HG03097 (cell line): Measurements from ENCODE around the gene TNFAIP8L3.
"Not testable (repeated sequence)": the region's sequence is repeated elsewhere in the genome, so short reads cannot be mapped to it uniquely, and the experiment has no call there.

Experiments used
- ATAC-seq: cut with Tn5 transposase; IDR thresholded peaks from one replicate; pipeline ENCODE4 v1.9.1; 2021; ENCODE audit not compliant: unreplicated experiment, low FRiP score

TNFAIP8L3 gene

DNA sequence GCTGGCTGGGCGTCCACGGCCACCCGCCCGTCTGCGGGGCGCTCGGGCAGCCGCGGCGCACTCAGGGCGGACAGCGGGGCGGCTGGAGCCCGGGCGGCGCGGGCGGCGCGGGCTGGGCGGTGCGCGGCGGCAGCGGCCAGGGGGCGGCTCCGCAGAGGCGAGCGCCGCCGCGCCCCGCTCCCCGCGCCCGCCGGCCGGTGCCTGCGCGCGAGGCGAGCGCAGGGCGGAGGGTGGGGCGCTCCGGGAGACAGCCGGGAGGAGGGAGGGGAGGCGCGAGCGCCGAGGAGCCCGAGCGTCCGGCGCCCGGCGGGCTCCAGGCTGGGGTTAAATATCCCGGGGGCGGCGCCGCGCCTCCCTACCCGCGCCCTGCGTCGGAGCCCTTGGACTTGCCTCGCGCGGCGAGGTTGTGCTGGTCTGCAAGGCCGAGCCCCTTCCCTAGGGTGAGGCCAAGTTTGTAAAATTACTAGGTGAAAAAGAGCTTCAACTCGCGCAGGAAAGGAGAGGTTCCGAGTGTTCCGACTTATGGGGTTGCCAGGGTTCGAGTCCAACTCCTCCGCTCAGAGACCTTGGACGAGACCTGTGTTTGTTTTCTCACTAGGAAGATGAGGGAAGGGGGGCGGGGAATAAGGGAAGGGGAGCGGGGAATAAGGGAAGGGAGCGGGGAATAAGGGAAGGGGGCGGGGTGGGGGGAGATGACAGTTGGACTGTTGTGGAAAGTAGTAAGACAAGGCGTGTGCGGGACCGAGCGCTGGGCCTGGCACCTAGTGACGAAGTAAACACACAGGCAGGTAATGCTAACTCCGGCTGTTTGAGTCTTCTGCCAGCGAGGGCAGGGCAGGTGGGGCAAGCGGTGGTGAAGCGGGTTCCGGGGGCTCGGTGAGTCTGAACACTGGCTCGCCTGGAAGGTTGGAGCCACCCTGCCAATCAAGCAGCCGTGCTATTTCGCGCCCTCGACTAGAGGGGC lies at the start of gene TNFAIP8L3:
Gene TNFAIP8L3, minus strand, starts transcription at position 301 of the 964 bp plus-strand sequence. CDS start 311 bp downstream, outside the sequence.
- no peak for ATAC-seq

DNA sequence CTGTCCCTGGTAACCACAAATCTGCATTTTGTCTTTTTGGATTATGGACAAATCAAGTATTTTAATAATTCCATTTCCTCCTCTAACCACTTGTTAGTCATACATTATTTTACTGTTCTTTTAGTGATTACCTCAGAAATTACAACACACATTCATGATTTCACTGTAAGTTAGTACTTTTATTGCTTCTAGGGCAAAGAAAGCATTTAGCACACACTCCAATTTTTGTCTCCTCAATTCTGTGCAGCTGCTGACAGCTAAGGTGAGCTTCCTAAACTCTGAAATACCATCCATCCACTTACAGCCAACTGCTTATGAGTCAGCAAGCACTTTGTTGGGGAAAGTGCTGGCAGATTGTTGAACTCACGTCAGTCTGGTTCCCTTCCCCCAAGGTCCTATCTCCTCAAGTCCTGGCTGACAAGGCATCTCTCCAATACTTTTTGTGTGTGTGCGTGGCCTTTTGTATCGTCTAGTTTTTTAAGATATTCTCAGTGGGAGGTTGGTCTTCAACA lies 49.4 kb upstream of the TNFAIP8L3 start:
- ATAC-seq = no peak

DNA sequence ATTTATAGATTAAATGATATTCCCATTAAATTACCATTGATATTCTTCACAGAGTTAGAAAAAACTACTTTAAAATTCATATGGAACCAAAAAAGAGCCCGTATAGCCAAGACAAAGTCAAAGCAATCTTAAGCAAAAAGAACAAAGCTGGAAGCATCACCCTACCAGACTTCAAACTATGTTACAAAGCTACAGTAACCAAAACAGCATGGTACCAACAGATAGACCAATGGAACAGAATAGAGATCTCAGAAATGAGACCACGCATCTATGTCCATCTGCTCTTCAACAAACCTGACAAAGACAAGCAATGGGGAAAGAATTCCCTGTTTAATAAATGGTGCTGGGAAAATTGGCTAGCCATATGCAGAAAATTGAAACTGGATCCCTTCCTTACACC lies 45.6 kb upstream of the TNFAIP8L3 start:
- not testable (repeated sequence) for ATAC-seq

DNA sequence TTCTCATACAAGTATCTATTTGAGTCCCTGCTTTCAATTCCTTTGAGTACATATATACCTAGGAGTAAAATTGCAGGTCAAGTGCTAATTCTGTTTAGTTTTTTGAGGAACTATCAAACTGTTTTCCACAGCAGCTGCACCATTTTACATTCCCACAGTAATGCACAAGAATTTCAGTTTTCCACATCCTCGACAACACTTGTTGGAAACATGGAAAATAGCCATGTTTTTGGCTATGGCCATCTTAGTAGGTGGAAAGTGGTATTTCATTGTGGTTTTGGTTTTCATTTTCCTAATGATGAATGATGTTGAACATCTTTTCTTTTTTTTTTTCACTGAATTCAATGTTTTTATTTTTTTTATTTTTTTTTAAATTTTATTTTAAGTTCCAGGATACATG lies 44.4 kb upstream of the TNFAIP8L3 start:
- no peak for ATAC-seq

DNA sequence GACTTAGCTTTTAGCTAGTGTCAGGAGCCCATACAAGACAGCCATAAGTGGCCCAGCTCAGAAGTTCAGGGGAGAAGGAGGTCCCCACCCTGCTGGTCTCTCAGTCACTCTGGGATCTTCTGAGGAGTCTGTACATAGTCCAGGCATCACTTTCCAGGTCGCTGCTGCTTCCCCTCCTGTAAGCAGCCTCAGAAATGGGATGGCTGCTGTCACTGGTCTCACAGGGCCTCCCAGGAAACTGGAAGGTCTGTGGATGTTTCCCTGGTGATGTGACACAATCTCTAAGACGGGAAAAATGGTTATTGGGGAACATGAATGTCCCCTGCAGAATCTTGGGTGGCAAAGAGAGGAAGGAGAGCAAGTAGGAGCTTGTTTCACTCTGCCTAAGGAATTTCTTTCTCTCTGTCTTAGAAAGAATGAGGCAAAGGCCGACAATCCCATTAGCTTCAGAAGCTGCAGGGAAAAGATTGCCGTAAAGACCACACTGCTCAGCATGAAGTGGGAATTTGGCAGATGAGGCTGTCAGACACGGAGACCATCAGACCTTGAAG lies 43.2 kb upstream of the TNFAIP8L3 start:
- ATAC-seq = no peak

DNA sequence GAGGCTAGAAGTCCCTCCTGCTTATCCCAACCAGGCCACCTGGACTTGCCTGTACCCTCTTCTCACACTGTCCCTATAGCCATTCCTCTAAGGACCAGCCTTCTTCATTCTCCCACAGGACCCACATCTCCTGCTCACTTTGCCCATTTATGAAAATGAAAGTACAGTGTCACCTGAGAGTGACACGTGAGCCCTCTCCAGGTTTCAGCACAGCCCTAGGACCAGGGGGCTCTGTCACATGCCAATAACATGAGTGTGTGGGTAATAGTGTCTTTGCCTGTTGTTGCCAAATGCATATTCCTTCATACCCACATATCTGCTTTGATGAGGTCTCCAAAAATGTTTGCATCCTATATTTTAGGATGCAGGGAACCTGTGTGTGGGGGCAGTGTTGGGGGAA lies 42.3 kb upstream of the TNFAIP8L3 start:
- ATAC-seq = no peak

DNA sequence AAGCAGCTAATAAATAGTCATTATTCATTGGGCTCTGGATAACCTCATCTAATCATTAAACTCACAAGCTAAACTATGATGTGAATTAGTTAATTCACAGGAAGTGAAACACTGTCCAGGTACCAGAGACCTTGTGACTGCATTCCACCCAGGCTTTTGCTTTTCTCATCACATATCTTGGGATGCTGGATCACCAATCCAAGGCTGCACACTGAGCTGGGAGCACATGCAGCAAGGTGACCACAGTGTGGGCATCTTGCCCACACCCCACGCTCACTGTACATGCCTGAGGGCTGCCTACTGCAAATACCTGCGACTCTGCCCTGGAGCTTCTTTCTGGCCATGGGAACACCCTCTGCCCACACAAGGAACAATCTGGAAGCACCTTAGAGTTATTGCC lies 40.6 kb upstream of the TNFAIP8L3 start:
- no peak for ATAC-seq

DNA sequence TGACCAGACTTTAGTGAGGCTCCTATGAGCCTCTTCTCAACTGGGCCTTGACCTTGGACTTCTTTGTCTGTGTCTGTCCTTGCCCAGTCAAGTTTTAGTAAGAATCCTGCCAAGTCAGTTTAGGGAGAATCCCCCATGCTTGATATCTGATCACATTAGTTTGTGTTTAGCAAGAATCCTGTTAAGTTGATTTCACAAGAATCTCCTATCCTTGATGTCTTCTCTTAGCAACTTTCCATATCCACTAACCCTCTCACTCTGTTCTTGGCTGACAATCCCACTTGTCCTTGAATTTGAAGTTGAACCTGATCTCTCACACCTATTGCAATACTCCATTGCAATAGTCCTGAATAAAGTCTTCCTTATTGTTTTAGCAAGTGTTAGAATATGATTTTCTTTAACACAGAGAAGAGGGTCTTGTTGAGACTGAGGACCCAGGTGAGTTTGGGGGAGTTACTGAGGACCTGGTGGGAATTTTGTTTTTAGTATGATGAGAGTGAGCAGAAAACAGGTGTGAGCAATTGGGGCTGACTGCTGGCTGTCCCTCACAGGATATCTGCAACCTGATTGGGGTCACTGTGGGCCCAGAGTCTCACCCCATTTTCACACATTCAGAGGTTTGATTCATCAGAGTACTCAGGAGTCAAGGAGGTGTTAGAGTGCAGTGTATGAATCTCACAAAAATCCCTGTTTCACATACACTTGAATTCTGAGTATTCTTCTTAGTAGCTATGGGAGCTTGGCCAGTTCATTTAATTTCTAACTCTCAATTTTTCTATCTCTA lies 39.9 kb upstream of the TNFAIP8L3 start:
- no peak for ATAC-seq

DNA sequence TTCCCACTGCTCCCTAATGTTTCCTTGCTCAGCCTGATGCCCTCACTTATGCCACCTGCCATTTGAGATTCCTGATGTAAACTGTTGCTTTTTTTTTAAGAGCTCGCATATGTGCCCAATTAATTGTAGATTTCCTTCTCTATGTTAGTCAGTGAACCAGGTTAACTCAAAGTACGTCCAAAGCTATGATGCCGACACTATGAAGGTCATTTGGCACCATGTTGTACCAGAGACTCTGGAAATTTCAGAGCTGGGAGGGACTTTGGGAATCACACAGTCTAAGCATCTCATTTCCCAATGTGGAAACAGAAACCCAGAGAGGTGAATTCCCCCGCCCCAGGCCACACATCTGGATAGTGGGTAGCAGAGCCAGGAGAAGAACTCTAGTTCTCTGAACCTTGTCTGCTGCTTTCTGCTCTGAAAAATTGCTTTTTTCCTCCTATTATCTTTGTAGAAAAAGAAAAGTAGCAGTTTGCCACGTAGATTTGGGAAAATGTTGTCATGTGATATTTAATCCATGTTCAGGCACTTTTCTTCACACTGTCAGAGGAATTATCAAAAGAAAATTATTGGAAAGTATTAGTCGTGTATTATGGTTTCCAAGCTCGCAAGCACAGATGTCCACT lies 38.5 kb upstream of the TNFAIP8L3 start:
- ATAC-seq = no peak

DNA sequence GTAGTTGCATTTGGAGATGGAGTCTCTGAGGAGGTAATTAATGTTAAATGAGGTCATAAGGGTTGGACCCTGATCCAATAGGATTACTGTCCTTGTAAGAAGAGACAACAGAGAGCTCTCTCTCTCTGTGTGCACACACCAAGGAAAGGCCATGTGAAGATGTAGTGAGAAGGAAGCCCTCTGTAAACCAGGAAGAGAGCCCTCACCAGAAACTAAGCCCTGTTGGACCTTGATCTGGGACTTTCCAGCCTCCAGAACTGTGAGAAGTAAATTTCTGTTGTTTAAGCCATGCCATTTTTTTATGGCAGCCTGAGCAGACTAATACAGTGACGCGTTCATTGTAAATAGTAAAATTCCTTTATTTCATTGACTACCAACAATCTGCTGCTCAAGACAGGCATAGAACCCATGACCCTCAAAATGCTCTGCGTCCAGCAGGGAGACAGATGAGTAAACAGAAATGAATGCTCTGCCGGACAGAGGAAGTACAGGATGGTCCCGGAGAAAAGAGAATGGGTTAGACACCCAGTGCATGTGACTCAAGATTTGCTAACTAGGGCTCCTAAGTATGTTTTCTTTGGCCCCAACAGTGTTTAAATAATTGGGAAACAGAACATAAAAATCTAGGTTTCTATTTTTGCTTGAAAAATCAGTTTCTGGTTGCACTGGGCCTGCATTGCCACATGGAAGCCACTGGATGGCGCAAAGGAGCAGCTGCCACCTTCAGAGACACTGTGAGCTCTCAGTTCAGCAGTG lies 37.9 kb upstream of the TNFAIP8L3 start:
- no peak for ATAC-seq

DNA sequence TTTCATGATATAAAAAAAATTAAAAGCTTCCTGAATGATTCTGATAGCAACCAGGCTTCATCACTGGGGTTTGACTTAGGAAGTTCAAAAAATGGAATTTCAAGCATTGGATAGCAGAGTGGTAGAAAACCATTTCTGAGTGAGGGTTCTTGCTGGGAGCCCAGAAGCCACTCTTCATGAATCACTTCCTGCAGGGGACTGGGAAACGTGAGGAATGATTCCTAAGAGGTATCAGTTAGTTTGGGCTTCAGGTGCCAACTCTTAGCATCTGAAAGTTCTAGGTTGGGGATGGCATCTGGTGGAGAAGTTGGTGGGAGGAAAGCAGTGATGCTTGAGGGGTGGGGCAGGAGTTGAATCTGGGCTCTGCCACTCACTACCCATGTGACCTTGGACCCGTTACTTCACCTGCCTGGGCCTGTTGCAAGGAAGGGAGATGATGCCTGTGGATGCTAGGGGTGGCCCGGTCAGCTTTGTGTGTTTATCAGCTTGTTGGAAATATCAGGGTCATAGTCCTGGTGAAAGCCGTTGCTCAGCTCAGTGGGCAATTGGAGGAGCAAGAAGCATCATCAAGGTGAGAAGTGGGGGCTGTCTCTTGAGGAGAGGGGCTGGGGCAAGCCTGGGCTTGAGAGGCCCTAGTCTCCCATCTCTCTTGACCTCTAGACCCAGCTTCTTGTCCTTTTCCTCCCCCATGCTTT lies 37.0 kb upstream of the TNFAIP8L3 start:
- ATAC-seq = no peak

DNA sequence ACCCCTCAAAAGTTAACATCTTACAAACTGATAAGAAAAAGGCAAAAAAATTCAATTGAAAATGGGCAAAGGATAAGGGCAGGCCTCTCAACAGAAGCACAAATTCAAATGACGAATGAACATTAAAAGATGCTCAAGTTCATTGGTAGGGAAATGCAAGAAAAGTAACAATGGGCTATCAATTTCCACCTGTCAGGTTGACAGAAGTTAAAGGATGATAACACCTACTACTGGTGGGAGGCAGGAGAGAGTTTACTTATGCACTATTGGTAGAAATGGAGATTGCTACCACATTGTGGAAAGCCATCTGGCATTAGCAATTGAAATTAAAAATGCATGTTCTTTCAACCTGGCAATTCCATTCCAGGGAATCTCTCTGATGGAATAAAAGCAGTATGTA lies 35.6 kb upstream of the TNFAIP8L3 start:
- ATAC-seq = no peak

DNA sequence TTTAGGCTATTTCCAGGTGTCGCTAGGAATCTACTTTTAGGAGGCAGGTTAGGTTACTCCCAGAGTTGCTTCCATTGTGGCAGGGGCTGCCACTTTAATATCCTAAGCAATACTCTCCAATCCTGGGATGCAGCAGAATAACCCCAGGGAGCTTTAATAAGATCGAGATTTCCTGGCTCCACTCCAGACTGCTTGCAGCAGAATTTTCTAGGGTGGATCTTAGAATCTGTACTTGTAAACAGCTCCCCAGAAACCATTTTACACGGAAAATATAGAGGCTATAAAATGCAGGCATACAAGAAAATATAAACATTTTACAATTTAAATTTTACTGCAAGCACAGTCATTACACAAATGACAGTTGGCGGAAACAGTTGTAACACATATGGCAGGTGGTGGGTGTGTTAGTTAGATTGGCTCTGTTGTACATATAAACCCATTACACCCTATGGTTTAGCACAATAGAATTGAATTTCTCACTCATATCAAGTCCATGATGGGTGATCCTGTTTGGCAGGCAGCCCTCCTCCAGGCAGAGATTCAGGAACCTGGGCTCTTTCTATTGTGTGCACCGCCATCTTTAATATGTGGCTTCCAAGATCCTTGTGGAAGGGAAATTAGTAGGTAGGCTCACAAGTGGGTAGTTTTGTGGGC lies 35.0 kb upstream of the TNFAIP8L3 start:
- ATAC-seq = no peak

DNA sequence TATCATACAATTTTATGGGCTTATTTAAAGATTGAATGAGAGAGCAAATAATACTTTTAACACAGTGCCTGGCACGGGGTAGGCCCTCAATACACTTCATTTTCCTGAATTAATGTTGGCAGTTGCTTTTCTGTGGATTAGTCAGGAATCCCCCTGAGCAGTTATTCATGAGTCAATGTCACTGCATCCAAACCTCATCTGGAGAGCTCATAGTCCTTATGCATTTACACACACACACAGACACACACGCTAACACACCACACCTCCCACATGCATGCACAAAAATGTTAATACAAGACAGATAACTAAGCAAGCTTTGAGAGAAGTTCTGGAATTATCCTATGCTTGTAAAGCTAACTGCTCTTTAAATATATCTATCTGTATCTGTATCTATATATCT lies 34.0 kb upstream of the TNFAIP8L3 start:
- no peak for ATAC-seq

DNA sequence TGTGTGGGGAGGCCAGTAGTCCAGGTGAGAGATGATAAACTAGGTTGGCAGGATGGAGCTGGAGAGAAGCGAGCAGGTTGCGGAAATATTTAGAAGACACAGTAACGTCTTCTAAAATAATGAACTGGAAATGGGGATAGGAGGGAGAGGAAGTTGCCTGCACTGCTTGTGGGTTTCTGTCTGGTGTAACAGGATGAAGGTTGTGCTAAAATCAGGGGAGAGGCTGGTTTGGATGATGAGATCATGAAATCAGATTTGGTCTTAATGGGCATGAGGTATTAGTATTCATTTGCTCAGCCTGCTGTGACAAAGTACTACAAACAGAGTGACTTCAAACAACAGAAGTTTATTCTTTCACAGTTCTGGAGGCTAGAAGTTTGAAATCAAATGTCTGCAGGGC lies 32.1 kb upstream of the TNFAIP8L3 start:
- no peak for ATAC-seq

DNA sequence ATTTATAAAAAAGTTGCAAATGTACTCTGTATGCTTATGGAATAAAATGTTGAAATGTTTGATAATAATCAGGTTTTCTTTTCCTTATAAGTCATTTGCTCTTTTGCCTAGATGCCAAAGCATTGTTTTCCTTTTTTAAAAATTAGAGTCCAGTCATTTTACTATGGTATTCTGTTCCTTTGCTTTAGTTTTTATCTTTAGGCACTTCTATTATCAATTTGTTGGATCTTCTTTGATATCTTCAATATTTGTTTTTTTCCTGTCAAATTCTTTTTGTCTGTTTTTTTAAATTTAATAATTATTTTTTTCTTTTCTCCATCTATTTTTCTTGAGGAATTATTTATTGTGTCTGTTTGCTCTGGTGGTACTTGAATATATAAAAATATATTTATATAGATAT lies 28.3 kb upstream of the TNFAIP8L3 start:
- not testable (repeated sequence) for ATAC-seq

DNA sequence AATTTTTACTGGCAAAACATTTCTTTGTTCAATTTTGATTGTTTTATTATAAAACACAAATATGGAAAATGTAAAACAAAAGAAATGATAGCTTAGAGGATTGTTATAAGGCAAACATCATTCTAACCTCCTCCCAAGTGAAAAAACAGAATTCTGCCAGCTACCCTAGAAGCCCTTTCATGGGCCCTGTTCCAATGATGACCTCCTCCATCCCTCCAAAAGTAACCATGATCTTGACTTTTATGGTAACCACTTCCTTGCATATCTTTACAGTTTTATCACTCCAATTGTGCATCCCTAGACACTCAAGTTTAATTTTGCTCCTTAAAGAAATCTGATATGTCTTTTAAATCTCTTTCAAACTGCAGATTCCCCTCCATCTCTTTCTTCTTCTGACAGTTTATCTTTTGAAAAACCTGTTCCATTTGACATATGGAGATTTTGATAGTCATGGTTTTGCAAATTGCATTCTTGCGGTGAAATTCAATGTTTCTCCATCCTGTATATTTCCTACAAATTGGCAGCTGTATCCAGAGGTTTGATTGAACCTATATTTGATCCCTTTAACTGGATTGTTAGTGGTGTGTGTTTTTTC lies 27.0 kb upstream of the TNFAIP8L3 start:
- ATAC-seq = no peak

DNA sequence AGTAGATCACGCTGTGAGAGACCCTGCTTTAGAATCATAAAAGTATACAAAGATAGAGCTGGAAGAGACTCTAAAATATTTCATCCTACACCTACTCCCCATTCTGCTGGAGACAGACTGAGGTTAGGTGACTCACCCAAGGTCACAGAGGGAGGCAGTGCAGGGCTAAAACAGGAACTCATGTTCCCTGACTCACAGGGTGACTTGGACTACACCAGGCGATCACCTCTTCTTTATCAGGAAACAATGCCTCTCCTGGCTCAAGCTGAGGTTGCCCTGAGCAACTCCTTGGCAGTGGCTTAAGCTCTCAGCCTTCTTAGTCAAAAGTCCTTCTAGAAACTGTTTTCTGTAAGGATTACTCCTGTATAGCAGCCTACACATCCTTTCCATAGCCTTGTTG lies 26.4 kb upstream of the TNFAIP8L3 start:
- ATAC-seq = no peak
